Neutrophil (primary cell): ENCODE data around the gene MYLK3.

Source experiments
- H3K27ac ChIP-seq: fragments of 200-600 bp; sonication (generic); 2 replicates; pipeline ENCODE4 v1.5.1; 2016; ENCODE audit warnings: mild to moderate bottlenecking, moderate library complexity
- H3K27me3 ChIP-seq: fragments of 200-600 bp; sonication (generic); 2 replicates; pipeline ENCODE4 v1.6.0; 2016; ENCODE audit warnings: mild to moderate bottlenecking
- H3K36me3 ChIP-seq: fragments of 200-600 bp; sonication (generic); 2 replicates; pipeline ENCODE4 v1.5.1; 2017
- H3K4me1 ChIP-seq, 2 experiments: fragments of 200-600 bp in 1 of 2; sonication (generic) in 1 of 2; 1 replicate in 1 of 2; 2 replicates in 1 of 2; pipeline versions ENCODE4 v1.5.1 to v1.6.1; 2013 to 2016; ENCODE audit warnings: low read depth in 1 of 2, low read length in 1 of 2, mild to moderate bottlenecking in 1 of 2, moderate library complexity in 1 of 2; ENCODE audit not compliant: control insufficient read depth in 1 of 2, insufficient read depth in 1 of 2
- H3K4me3 ChIP-seq, 2 experiments: fragments of 200-600 bp in 1 of 2; sonication (generic) in 1 of 2; 1 replicate in 1 of 2; 2 replicates in 1 of 2; pipeline ENCODE4 v1.5.1; 2013 to 2016; ENCODE audit warnings: low read depth in 1 of 2, low read length in 1 of 2, mild to moderate bottlenecking in 1 of 2, moderate library complexity in 1 of 2
- H3K9me3 ChIP-seq: fragments of 200-600 bp; sonication (generic); 2 replicates; pipeline ENCODE4 v1.5.1; 2016
- TF ChIP-seq, protein P1 (sequence below): fragments of 200-600 bp; sonication (generic); IDR thresholded peaks from 2 replicates; pipeline ENCODE4 v1.5.1; 2016; ENCODE audit warnings: antibody characterized with exemption

The MYLK3 gene

DNA sequence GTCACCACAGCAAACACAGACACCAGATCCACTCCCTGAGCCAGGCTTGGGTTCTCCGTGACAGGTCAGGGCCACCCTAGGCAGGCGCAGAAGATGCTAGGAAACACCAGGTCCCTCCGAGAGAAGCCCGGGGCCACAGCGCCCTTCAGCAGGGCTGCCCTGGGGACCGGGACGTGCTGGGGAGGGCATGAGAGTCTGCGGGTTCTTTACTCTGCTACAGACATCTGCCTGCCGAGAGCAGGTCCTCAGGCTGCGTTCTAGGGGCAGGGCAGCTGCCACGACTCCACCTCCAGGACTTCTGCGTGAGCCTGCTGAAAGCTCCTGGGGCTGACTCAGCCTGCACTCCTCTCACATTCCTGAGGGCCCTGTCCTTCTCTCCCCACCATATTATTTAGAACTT is 11.4 kb downstream of the MYLK3 start:
- Histone ChIP-seq H3K36me3 (no peaks in the 10 kb centered on the region), H3K9me3 (no peaks in the 10 kb centered on the region), H3K4me1 (no peaks in the 10 kb centered on the region), H3K4me3 (no peak overlapping the region), H3K27ac (no peak overlapping the region), H3K27me3 (no peaks in the 10 kb centered on the region)
- TF ChIP-seq, protein P1, sequence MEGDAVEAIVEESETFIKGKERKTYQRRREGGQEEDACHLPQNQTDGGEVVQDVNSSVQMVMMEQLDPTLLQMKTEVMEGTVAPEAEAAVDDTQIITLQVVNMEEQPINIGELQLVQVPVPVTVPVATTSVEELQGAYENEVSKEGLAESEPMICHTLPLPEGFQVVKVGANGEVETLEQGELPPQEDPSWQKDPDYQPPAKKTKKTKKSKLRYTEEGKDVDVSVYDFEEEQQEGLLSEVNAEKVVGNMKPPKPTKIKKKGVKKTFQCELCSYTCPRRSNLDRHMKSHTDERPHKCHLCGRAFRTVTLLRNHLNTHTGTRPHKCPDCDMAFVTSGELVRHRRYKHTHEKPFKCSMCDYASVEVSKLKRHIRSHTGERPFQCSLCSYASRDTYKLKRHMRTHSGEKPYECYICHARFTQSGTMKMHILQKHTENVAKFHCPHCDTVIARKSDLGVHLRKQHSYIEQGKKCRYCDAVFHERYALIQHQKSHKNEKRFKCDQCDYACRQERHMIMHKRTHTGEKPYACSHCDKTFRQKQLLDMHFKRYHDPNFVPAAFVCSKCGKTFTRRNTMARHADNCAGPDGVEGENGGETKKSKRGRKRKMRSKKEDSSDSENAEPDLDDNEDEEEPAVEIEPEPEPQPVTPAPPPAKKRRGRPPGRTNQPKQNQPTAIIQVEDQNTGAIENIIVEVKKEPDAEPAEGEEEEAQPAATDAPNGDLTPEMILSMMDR, result no peak

DNA sequence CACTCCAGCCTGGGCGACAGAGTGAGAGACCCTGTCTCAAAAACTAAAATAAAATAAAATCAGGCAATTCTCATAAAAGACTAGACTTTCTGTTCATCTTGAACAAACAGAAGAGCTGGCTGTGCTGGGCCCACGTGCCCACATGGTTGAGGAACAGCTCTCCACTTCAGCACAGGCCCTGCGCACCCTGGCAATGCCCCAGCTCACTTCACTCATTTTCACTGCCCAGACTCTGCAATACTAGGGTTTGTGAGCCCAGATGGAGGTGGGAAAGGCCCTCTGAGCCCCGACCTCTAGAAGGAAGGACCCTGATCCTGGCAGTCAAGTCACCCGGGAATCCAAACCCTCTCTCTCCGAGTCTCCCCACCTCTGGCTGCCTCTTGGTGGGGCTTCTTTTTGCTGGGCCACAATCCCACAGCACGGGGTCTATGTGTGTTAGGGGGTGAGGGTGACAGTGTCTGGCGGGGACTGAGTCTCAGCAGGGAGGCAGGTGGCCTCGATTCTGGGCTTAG is 14.8 kb downstream of the MYLK3 start:
- H3K27ac ChIP-seq, result no peak overlapping the region
- no peak overlapping the region for H3K4me3 ChIP-seq
- H3K36me3 ChIP-seq, result no peaks in the 10 kb centered on the region
- H3K27me3 ChIP-seq, result no peaks in the 10 kb centered on the region
- H3K4me1 ChIP-seq, result no peaks in the 10 kb centered on the region
- TF ChIP-seq, protein P1, result no peak
- H3K9me3 ChIP-seq, result no peaks in the 10 kb centered on the region

DNA sequence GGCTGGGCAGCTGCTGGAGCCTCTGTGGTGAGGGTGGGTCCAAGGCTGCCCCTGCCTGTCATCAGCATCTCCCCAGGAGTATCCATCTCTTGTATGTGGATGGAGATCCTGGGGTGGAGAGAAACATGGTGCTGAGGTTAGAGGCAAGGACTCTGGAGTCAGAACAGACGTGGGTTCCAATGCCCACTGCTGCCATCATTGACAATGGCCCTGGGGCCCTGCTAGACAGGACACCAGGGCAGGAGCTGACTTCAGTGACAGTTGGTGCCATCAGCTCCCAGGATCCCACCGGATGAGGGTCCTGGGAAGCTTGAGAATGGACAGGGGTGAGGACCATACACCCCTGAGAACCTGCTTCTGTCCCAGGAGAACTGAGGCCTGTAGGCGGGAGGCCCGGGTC is 15.6 kb downstream of the MYLK3 start:
- no peaks in the 10 kb centered on the region for H3K4me1 ChIP-seq

DNA sequence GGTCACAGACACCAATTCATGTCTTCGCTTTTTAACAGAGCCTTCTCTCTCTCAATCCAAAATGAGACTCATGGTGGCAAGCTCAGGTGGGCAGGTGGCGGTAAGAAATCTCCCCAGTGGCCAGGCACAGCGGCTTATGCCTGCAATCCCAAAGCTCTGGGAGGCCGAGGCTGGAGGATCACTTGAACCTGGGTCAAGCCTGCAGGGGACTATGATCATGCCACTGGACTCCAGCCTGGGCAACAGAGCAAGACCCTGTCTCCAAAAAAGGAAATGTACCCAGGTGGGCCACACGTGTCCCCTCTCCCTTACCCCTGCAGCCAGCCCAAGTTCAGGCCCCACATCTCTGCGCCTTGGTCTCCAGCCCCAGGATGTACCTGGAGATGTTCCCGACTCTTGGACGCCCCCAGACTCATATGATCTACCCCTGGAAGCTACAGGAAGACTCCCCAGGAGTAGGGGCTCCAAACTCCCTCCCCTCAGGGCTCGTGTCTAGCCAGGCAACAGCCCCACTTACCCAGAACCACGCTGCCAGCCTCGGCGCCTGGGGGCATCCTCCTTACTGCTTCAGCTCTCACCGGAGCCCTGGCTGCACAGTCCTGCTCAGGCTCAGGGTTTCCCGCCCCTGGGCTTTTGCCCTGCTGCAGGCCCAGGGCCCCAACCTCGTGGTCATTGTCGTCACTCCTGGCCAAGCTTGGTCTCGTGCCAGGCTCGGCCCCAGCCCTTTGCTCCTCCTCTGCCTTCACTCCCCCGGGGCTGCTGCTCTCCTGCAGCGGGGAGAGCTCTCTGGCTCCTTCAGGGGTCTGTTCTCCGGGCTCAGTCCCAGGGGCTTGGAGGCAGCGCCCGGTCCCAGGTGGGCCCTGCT is 16.2 kb downstream of the MYLK3 start:
- TF ChIP-seq, protein P1, result no peak
- H3K4me1 ChIP-seq, result no peaks in the 10 kb centered on the region
- no peak overlapping the region for H3K4me3 ChIP-seq
- no peaks in the 10 kb centered on the region for H3K36me3 ChIP-seq
- H3K9me3 ChIP-seq, result no peaks in the 10 kb centered on the region
- H3K27me3 ChIP-seq, result no peaks in the 10 kb centered on the region
- H3K27ac ChIP-seq, result no peak overlapping the region

More for the DNA sequence above, 15.6 kb downstream of the MYLK3 start:
- Histone ChIP-seq H3K4me3 (no peak overlapping the region), H3K36me3 (no peaks in the 10 kb centered on the region), H3K27ac (no peak overlapping the region), H3K9me3 (no peaks in the 10 kb centered on the region), H3K27me3 (no peaks in the 10 kb centered on the region)
- TF ChIP-seq, protein P1, result no peak

DNA sequence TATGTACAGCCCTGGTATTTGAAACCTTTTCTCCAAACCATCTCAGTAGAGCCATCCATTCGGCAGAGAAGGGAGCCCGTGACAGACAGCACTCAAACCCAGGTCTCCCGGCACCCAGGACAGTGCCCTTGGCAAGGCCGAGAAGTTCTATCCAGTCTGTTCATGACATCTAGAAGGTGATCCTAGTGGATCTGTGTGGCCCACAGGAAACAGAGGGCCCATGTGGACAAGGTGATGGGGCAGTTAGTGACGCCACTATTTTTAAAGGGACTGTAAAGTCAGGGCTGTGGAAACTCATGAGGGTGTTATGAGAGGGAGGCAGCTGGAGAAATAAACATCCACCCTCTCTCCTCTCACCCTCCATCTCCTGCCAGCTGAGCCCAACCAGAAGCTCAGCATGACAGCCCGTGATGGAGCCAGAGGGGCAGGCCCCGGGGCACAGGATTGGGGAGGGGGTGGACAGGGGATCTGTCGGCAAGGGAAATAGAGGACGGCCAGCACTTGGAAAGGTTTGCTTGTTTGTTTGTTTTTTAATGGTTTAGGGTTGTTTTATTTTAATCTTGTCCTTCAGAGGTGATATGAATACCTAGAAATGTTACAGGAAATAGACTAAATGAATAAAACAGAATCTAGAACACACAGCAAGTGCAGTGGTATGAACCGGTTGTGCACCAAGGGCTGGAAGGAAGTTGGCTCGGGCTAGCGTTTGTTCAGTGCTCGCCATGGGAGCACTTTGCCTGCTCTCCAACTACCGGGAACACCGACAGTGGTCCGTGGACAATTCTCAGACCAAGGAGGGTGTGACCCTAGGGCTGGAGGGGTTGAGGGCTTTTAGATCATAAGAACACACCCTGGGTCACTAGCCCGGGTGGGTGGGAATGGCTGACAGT is 17.1 kb downstream of the MYLK3 start:
- TF ChIP-seq, protein P1, result no peak
- Histone ChIP-seq H3K4me3 (no peak overlapping the region), H3K4me1 (no peaks in the 10 kb centered on the region), H3K36me3 (no peaks in the 10 kb centered on the region), H3K27ac (no peak overlapping the region), H3K9me3 (no peaks in the 10 kb centered on the region), H3K27me3 (no peaks in the 10 kb centered on the region)
